Smooth muscle cell (in vitro differentiated cells): ENCODE results near the gene TMEM40. TPM values are rescaled to one million over a fixed set of nuclear protein-coding genes. Genes with fewer than 3 reads are reported as not detected.
A peak's percentile ranks its signal among the peaks of the same experiment; 100 is the strongest.

Experiments
- DNase-seq: peaks from one replicate; lab custom pipeline; 2025; ENCODE audit not compliant: unreplicated experiment; lab: John Stamatoyannopoulos, UW
- H2AFZ ChIP-seq: fragments of 200-600 bp; sonication (generic); 2 replicates; pipeline ENCODE4 v1.6.0; 2016; ENCODE audit warnings: antibody characterized with exemption, low read depth, mild to moderate bottlenecking
- H3F3A ChIP-seq: fragments of 200-600 bp; sonication (generic); 2 replicates; pipeline ENCODE4 v1.6.0; 2017; ENCODE audit warnings: antibody characterized with exemption, low read depth
- H3K27ac ChIP-seq: fragments of 200-600 bp; sonication (generic); 2 replicates; pipeline ENCODE4 v1.5.1; 2016; ENCODE audit warnings: low read depth, mild to moderate bottlenecking
- H3K27me3 ChIP-seq: fragments of 200-600 bp; sonication (generic); 2 replicates; pipeline ENCODE4 v1.6.1; 2016; ENCODE audit warnings: low read depth, mild to moderate bottlenecking
- H3K36me3 ChIP-seq: fragments of 200-600 bp; sonication (generic); 2 replicates; pipeline ENCODE4 v1.5.1; 2016; ENCODE audit warnings: low read depth
- H3K4me1 ChIP-seq: fragments of 200-600 bp; sonication (generic); 2 replicates; pipeline ENCODE4 v1.5.1; 2016; ENCODE audit warnings: low read depth
- H3K4me2 ChIP-seq: fragments of 200-600 bp; sonication (generic); 2 replicates; pipeline ENCODE4 v1.6.0; 2016; ENCODE audit warnings: mild to moderate bottlenecking
- H3K4me3 ChIP-seq: fragments of 200-600 bp; sonication (generic); 2 replicates; pipeline ENCODE4 v1.5.1; 2016; ENCODE audit warnings: mild to moderate bottlenecking
- H3K79me2 ChIP-seq: fragments of 200-600 bp; sonication (generic); 2 replicates; pipeline ENCODE4 v1.6.0; 2016; ENCODE audit warnings: low read depth, mild to moderate bottlenecking
- H3K9ac ChIP-seq: fragments of 200-600 bp; sonication (generic); 2 replicates; pipeline ENCODE4 v1.6.0; 2016; ENCODE audit warnings: low read depth
- H3K9me3 ChIP-seq: fragments of 200-600 bp; sonication (generic); replicated peaks from 2 replicates; pipeline ENCODE4 v1.5.1; 2016; ENCODE audit warnings: low read depth
- H4K20me1 ChIP-seq: fragments of 200-600 bp; sonication (generic); 2 replicates; pipeline ENCODE4 v1.6.0; 2016; ENCODE audit warnings: low read depth
- WGBS: methylation state at CpG from one replicate; pipeline ENCODE4 v1.1.7; 2016; ENCODE audit warnings: low lambda C conversion rate; 5-methylcytosine and 5-hydroxymethylcytosine counted together
- polyA plus RNA-seq: library from polyadenylated mRNA; unstranded; fragments of >200 nt; fragmentation: Nextera tagmentation; extraction: Ambion mirVana; gene quantifications from 2 replicates; pipeline ENCODE4 v1.2.1, GENCODE V29; 2016
- total RNA-seq: library from RNA; depleted of rRNA; stranded (reverse); fragments of >200 nt; gene quantifications from 2 replicates; pipeline ENCODE4 v1.2.3, GENCODE V29; 2014
- TF ChIP-seq, protein P1 (sequence below): fragments of 200-600 bp; sonication (generic); IDR thresholded peaks from 2 replicates; pipeline ENCODE4 v1.5.1; 2017; ENCODE audit warnings: borderline replicate concordance, mild to moderate bottlenecking, antibody characterized with exemption; ENCODE audit not compliant: insufficient read depth, poor library complexity, severe bottlenecking

Gene TMEM40
- total and polyA plus RNA-seq, 2 experiments from 2014 or later: 6.7 to 6.8 TPM

DNA sequence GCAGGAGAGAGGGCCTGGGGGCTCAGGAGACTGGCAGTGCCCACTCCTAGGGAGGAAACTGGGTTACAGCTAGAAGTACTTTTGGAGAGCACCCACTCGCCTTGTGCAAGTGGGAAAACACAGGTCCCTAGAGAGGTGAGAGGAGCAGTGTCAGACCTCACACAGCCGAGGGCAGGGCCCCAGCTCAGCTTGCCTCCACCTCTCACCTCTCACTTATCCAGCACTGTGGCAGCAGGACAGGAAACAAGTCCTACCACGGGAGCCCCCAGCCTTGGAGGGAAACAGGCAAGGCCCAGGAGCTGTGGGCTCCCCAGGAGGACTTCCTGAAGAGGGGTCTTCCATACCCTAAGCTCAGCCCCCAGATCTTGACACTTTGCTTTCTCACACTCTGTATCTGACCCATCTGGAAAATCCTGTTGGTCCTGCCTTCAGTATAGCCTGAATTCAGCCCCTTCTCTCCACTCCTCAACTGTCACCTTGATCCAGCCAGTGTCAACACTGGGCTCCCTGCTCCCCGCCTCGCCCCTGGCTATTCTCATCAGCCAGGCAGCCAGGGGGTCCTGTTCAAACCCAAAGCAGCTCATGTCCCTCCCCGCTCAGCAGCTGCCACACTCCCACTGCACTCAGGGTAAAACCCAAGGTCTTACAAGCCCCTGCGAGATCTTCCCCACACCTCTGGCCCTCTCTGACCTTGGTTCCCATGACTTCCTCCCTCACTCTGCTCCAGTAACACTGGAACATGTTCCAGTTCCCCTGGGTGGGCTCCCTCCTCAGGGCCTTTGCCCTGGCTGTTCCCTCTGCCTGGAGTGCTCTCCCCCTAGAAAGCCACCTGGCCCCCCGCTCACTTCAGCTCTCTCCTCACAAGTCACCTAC is 870 bp upstream of the TMEM40 start:
- H3K27ac ChIP-seq: peak overlapping the region; percentile 85
- TF ChIP-seq, protein P1, sequence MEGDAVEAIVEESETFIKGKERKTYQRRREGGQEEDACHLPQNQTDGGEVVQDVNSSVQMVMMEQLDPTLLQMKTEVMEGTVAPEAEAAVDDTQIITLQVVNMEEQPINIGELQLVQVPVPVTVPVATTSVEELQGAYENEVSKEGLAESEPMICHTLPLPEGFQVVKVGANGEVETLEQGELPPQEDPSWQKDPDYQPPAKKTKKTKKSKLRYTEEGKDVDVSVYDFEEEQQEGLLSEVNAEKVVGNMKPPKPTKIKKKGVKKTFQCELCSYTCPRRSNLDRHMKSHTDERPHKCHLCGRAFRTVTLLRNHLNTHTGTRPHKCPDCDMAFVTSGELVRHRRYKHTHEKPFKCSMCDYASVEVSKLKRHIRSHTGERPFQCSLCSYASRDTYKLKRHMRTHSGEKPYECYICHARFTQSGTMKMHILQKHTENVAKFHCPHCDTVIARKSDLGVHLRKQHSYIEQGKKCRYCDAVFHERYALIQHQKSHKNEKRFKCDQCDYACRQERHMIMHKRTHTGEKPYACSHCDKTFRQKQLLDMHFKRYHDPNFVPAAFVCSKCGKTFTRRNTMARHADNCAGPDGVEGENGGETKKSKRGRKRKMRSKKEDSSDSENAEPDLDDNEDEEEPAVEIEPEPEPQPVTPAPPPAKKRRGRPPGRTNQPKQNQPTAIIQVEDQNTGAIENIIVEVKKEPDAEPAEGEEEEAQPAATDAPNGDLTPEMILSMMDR: no peak
- no peak overlapping the region for H3K4me3 ChIP-seq
- H3K9me3 ChIP-seq: no peaks in the 10 kb centered on the region
- no peak overlapping the region for H2AFZ ChIP-seq
- H3K4me2 ChIP-seq: no peak overlapping the region
- 67% methylated on average over 8 of the region's 8 CpGs for WGBS
- peak overlapping the region; percentile 77 for H3K9ac ChIP-seq
- no peaks in the 10 kb centered on the region for H3K79me2 ChIP-seq
- no peaks in the 10 kb centered on the region for H4K20me1 ChIP-seq
- no peaks in the 10 kb centered on the region for H3K27me3 ChIP-seq
- no peak for DNase-seq
- H3F3A ChIP-seq: no peaks in the 10 kb centered on the region
- no peaks in the 10 kb centered on the region for H3K36me3 ChIP-seq
- no peaks in the 10 kb centered on the region for H3K4me1 ChIP-seq

DNA sequence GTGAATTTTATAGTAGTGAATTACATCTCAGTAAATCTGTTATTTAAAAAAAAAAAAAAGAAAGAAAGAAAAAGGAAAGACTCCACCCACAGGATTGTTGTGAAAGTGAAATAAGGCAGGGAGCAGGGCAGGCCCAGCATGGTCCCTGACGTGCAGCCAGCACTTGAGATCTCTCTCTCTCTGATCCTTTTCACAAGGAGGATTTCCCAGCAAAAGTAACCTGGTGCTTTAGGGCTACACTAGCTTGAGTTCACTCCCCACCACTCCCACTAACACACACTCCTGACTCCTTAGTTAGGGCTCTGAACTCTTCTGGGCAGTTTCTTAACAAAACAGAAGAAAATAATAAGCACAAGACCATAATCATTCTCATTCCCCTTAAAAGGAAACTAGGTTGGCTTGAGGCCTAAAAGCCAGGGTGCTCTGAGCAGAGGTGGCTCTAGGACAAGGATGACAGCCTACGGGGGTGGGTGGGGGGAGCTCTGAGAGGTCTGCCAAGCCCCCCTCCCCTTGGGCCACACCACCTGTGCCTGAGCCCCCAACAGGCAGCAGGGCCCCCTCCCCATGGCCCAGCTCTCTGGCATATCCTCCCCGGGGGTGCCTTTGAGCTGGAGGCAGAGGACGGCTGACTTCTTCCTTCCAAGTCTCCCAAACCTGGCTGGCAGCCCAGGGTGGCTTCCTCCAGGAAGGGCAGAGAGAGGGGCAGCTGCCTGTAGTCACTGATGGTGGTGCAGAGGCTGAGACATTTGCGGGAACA is 856 bp downstream of the TMEM40 start:
- Histone ChIP-seq H3K4me2 (peak overlapping the region; percentile 28), H3K9ac (peak overlapping the region; percentile 77), H3K27me3 (no peaks in the 10 kb centered on the region), H2AFZ (no peak overlapping the region), H4K20me1 (no peaks in the 10 kb centered on the region), H3F3A (no peaks in the 10 kb centered on the region), H3K9me3 (no peaks in the 10 kb centered on the region), H3K36me3 (no peaks in the 10 kb centered on the region), H3K4me3 (no peak overlapping the region), H3K79me2 (no peaks in the 10 kb centered on the region), H3K27ac (peak overlapping the region; percentile 85), H3K4me1 (no peaks in the 10 kb centered on the region)
- no peak for DNase-seq
- WGBS: 77% methylated on average over 5 of the region's 5 CpGs
- TF ChIP-seq, protein P1: no peak

DNA sequence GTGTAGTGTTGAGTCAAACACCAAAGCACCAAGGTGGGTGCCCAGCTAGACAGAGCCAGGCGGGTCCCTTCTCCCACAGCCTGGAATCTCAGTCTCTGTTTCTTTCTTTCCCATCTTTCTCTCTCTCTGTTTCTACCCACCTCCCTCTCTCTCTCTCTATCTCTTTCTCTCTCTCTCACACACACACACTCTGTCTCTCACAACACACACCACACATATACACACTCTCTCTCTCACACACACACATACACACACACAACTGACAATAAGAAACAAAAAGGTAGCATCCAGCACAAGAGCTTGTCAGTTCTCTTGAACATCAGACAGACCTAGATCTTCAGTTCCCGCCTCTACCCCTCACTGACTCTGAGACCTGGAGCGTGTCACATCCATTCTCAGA is 2.4 kb downstream of the TMEM40 start:
- H3F3A ChIP-seq: no peaks in the 10 kb centered on the region
- H3K27ac ChIP-seq: no peak overlapping the region
- no peaks in the 10 kb centered on the region for H3K4me1 ChIP-seq
- H3K9ac ChIP-seq: no peak overlapping the region
- no peaks in the 10 kb centered on the region for H3K36me3 ChIP-seq
- WGBS: 91% methylated on average over 3 of the region's 3 CpGs
- no peaks in the 10 kb centered on the region for H3K9me3 ChIP-seq
- no peak overlapping the region for H2AFZ ChIP-seq
- H3K4me2 ChIP-seq: no peak overlapping the region
- no peak overlapping the region for H3K4me3 ChIP-seq
- no peaks in the 10 kb centered on the region for H3K27me3 ChIP-seq
- TF ChIP-seq, protein P1: no peak
- H4K20me1 ChIP-seq: no peaks in the 10 kb centered on the region
- H3K79me2 ChIP-seq: no peaks in the 10 kb centered on the region
- no peak for DNase-seq
